ENCODE measurements around the gene HMGCLL1.

HMGCLL1 gene

DNA sequence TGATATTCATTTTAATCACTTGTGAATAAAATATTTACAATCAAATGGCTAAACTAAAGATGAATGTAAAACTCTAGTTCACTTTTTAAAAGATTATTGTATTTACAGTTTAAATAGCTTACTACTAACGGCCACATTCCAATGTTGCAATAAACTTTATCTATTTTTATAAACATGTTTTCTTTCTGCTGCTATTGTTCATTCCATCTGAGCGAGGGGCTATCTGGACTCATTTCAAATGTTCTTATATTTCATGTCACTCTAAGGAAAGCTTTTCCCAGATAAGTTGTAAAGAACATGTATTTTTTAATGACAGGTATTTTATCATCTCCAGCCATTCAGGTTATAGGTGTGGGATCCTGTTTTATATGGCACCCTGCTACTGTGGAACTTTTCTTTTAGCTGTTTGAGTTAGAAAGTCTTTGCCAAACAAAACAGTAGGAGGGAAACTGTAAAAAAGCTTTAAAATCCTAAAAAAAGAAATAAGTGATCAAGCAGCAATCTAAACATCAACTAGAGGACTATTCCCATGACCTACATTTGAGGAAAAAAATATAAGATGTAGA lies 42.5 kb downstream of the HMGCLL1 start:
- DNase-seq (ENCODE audit: low read depth in 4 of 4, low spot score in 1 of 4) = no peak

DNA sequence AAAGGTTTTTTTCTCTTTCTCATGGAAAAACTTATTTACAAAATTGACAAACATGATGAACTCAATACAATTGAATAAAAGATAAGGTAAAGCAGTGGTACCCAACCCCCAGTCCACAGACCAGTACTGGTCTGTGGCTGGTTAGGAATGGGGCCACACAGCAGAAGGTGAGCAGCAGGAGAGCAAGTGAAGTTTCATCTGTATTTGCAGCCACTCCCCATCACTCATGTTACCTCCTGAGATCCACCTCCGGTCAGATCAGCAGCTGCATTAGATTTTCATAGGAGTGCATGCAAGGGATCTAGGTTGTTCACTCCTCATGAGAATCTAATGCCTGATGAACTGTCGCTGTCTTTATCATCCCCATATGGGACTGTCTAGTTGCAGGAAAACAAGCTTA lies 47.5 kb downstream of the HMGCLL1 start:
- DNase-seq (ENCODE audit: low read depth in 4 of 4, low spot score in 1 of 4) = no peak

DNA sequence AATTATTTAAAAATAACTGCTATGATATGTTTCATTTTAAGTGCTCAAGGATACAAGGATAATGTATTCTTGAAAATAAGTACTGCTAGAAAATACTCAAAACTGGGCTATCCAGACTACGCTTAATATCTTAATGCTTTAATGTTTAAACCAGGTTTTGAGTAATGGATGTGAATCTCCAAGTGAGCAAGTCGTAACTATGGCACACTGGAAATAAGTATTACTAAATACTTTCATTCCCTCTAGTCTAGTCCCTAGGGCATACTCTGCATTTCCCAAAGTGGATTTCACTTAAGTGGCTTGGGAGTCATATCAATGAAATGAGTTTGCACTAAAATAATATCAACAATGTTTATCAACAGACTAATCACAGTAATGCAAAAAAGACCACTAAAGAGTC lies 48.1 kb downstream of the HMGCLL1 start:
- DNase-seq (ENCODE audit: low read depth in 4 of 4, low spot score in 1 of 4) = no peak

DNA sequence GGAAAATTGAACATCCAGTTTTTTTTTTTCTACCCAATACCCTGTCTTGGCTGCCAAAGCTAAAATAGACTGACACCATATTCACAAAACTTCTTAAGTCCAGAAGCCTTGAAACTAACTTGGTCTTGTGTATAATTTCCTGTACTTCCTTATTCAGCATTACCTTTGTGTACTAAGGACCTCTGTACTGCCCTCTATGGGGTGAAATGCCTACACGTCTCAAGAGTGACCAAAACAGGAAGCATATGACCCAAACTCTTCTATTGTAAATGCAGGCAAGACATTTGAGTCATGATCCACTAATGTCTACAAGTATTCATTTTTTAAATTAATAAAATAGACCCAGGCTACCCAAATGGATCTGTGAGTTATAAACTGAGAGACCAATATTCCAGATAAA lies 50.4 kb downstream of the HMGCLL1 start:
- no peak for DNase-seq (ENCODE audit: low read depth in 4 of 4, low spot score in 1 of 4)

DNA sequence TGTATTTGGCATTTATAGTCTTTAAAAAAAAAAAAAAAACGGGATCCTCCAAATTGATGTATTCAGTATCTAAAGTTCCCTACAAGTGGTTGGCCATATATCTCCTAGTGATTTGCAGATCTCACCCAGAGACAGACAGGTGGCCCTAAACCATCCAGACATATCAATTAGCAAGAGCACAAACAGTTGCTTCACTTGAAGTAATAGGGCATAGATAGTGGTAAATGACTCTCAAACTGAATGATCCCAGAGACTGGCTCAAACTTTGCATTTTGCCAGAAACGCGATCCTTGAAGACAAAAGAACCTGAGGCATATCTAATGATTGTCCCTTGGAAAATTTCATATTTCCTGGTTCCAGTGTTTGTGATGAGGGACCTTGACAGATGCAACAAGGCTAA lies 54.6 kb downstream of the HMGCLL1 start:
- no peak for DNase-seq (ENCODE audit: low read depth in 4 of 4, low spot score in 1 of 4)

DNA sequence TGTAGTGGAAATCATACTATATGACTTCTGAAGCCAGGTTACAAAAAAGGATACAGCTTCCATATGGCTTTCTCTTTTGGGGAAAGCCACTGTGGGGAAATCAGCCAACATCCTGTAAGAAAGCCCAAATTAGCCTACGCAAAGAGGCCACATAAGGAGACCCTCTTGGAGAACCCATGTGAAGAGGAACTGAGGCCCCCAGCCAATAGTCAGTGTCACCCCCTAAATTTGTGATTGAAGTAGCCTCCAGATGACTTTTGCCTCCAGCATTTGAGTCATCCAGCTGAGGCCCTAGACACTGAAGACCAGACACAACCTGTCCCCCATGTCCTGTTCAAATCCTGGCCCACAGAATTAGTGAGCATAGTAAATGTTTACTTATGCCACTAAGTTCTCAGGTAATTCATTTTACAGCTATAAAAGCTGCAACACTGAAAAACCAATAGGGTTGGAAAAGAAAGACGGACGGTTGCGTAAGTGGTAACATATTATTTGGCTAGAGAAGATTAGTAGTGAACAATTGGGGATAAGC lies 60.4 kb downstream of the HMGCLL1 start:
- DNase-seq (ENCODE audit: low read depth in 4 of 4, low spot score in 1 of 4) = no peak

DNA sequence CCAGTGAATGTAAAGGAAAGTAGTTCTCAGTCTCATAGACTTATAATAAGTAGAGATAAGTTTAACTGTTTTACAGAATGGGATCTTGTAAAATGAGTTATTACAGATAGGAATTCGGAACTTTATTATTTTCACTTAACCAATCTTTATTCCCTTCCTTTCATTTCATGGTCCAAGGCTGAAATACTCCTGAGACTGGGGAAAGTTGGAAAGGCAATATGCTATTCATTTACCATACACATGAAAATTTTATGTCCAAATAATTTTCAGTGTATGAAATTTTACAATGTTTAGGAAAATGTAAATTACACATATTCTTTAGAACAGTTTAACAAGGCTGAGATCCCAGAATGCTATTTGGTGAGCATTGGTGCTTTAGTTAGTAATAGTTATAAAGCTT lies 62.3 kb downstream of the HMGCLL1 start:
- DNase-seq (ENCODE audit: low read depth in 4 of 4, low spot score in 1 of 4) = no peak

DNA sequence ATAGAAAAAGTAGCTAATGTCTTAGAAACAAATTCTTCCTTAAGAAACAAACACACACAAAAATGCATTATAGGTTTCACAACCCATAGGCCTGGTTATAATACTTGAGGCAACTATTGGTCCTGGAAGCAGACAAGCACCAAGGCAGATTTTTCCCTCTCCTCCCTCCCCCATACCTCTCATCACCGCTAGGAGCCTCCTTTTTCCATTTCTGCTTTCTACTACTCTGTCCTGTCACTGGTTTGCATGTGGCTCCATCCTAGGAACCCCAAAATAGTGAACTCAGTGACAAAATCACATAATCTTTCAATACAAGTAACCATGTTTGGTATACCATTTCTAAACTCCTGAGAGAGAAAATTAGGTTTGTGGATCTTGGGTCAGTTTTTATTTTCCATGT lies 66.1 kb downstream of the HMGCLL1 start:
- DNase-seq (ENCODE audit: low read depth in 4 of 4, low spot score in 1 of 4) = no peak

DNA sequence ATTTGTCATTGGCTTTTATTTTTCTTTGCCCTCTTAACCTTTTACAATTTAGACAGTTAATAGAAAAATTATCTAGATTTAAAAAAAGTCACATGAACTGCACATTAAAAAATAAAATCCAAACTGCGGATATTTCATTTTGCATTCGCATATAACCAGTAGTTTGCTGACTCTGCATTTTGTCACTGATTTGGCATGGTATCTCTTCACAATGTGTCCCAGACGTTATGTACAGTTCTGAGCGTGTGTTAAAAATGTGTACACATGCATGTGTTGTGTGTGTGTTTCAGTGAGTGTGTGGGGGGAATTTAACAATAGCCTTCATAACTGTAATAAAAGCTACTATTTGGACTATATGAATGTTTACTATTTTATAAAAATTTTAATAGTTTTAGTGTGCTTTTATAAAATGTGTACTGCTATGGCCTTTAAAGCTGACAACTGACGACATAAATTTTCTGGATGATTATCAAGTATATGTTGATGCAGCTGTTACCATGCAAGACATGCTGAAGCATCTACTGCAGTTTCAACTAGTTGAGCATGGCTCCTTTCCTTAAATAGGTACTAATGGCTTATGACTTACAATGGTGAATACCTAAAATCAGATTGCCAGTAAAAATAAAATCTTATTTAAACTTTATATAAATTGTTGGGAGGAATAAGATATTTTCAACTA lies 67.7 kb downstream of the HMGCLL1 start:
- no peak for DNase-seq (ENCODE audit: low read depth in 4 of 4, low spot score in 1 of 4)

DNA sequence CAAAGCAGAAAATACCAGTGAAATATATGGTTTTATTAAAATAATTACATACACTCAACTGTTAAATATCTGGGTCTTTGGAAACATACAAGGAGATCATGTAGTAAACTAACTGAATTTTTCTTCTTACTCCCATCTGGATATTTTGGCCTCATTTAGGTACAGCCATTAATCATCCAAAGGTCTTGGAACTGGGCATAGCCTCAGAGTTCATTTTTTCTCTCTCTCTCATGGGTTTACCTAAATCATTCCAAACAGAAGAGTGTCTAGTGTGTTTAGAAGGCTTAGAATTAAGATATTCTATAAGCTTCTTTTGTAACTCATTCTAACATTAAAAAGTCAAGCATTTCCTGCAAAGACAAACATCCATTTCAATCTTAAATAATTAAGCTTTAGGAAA lies 79.4 kb downstream of the HMGCLL1 start:
- no peak for DNase-seq (ENCODE audit: low read depth in 4 of 4, low spot score in 1 of 4)

DNA sequence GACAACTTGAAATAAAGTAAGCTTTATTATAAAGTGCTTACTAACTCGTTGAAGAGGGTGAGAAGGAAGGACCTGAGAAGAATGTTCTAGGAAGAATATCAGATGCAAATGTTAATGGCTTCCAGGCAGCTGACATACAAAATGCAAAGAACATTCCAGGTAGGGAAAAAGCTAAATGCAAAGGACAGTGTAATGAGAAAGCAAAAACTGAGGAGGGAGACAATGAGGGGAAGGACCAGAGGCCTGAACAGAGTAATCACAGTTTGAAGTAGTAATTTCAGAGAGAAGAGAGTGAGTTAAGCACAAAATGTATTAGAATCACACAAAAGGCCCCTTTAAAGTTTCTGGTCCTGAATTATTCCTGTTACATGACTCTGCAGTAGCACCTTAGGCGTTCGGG lies 81.3 kb downstream of the HMGCLL1 start:
- DNase-seq (ENCODE audit: low read depth in 4 of 4, low spot score in 1 of 4) = no peak

DNA sequence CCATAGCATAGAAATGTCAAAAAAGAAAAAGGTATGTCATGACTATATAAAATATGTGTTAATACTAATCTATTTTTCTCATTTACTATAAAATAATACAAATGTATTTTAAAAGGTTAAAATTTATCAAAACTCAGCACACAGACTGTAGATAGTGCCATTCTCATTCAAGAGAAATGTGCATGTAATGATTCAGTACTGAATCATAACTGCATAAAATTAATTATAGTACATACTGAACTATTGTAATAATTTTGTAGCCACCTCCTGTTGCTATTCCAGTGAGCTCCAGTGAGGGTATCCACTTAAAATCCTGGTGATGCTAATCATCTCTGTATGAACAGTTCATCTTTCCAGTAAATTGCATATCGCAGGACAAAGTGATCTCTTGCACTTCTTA lies 82.8 kb downstream of the HMGCLL1 start:
- DNase-seq (ENCODE audit: low read depth in 4 of 4, low spot score in 1 of 4) = no peak

DNA sequence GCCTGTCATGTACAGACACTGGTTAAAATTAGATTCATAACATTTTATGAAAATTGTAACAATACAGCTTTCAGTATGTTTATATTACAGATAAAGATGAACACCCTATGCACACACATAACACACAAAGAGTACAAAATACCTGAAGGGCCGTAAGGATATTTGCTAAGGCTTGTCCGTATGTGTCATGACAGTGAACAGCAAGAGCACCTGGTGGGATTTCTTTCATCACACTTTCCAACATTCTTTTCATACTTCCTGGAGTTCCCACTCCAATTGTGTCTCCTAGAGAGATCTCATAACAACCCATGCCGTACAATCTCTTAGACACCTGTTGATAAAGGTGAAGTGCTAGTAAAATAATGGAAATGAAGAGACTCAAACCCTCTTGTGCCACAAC lies 83.7 kb downstream of the HMGCLL1 start:
- no peak for DNase-seq (ENCODE audit: low read depth in 4 of 4, low spot score in 1 of 4)

DNA sequence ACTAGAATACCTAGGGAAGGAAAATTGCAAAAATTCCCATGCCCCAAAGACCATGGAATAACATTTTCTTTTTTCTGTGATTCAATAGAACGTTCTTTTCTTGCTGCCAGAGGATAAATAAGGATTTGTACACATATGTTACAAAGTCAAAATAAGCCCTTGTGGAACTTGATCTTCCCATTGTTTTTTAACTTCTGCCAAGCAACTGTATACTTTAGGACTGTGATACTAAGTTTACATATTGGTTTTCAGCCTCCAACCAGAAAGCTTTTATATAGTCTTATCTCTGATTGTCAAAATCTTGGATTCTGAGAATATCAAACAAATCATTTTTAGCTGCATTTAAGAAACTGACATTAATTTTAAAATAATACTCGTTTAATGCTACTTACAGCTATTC lies 84.6 kb downstream of the HMGCLL1 start:
- DNase-seq (ENCODE audit: low read depth in 4 of 4, low spot score in 1 of 4) = no peak

DNA sequence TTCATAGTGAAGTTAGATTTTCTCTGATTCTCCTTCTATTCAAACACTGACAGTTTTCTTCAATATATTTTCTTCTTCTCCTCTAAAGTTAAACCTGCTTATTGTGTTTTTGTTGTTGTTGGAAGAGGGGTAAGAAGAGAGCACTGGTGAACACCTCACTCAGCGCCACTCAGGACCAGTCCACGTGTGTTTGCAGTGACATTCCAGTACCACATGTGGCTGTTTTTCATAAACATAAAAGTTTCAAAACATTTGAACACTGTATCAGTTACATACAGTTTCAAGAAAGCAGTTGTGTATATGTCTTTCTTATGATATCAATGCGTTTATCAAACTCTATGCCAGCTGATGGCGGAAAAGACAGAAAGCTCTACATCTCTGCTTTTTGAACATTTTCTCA lies 86.7 kb downstream of the HMGCLL1 start:
- no peak for DNase-seq (ENCODE audit: low read depth in 4 of 4, low spot score in 1 of 4)

DNA sequence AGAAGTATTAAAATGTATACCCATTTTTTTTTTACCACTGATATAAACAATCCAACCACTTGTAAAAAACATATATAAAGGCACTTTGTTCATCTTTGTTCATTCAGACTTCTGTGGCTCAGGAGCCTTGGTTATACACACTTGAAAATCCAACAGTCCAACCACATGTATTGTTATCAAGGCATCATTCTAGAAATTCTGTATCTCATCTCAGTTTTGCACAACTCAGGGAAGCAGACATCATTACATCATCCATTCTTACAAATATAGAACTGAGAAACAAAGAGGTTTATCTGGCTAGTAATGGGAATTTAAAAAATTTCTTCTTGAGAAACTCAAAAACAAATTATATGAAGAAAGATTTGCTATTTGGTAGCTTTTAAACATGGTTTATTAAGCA lies 88.1 kb downstream of the HMGCLL1 start:
- DNase-seq (ENCODE audit: low read depth in 4 of 4, low spot score in 1 of 4) = no peak

DNA sequence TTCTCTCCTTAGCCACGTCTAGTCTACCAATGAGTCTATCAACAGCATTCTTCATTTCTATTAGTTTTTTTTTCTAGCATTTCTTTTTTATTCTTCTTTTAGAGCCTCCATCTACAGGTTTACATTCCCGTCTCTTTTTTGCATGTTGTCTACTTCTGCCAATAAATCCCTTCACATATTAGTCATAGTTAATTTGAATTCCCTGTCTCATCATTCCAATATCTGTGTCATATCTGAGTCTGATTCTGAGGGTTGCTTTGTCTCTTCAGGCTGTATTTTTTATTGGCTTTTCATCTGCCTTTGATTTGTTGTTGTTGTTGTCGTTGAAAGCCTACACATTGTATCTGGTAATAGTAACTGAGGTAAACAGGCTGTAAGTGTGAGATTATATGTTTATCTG lies 104.6 kb downstream of the HMGCLL1 start:
- no peak for DNase-seq (ENCODE audit: low read depth in 4 of 4, low spot score in 1 of 4)

DNA sequence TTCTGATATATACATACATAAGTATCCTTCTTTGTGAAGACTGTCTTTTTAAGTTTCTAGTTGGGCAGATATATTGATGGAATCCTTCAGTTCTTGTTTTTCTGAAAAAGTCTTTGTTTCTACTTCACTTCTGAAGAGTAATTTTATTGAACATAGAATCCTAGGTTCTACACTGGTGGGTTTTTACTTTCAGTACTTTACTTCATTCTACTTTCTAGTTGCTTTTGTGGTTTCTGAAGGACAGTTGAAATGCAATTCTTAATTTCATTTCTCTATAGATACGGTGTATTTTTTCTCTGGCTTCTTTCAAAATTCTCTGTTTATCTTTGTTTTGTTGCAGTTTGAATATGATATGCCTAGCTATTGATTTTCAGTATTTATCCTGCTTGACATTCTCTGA lies 105.3 kb downstream of the HMGCLL1 start:
- DNase-seq (ENCODE audit: low read depth in 4 of 4, low spot score in 1 of 4) = no peak

DNA sequence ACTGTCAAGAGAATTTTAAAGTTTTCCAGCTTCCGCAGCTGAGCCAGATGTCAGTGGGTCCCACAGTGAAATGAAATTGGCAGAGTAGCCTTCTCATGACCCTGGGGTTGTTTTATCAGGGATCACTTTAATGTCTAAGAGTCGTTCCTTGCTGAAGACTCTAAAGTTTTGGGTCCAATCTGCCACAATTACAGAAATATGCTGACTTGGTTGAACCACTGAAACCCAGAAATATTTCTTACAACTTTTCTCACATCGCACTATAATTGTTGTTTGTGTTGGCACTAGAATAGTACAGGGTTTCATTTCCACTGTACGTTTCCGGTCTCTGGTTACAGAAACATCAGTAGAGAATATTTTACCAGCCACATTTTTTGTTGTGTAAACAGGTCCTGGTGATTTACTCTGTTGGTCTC lies 109.0 kb downstream of the HMGCLL1 start:
- DNase-seq (ENCODE audit: low read depth in 4 of 4, low spot score in 1 of 4) = no peak

DNA sequence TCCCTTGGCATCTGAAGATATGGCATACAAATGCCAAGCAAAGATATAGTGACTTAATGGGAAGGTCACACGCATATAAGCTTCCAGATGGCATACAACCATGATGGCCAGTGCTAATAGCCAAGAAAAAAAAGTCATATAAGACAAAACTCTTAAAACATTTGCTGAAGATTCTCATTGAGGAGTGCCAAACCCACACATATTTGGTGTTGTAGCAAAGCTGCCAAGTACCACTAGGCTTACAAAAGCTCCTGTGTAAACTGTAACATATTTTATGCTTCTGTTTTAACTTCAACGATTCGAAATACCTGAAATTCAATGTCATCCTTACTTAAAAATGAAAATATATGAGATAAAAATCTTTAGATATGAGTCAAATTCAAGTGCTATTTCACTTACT lies 123.0 kb downstream of the HMGCLL1 start:
- DNase-seq (ENCODE audit: low read depth in 4 of 4, low spot score in 1 of 4) = no peak

DNA sequence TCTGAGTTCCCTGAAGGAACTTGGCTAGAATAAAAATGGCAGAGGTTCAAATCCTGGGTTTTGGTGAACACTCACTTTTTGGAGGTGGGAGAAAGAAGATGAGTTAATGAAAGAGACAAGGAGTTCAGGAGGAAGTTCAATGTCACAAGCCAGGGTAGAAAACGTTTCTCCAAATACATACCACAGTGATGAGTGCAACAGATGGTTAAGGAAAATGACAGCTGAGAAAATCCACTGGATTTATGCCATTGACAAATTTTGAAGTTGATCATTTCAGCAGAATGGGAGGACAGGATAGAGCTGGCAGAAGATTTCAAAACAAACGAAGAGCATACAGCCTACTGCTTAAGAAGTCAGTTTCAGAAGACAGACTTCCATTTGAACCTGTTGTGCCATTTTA lies 129.0 kb downstream of the HMGCLL1 start:
- DNase-seq (ENCODE audit: low read depth in 4 of 4, low spot score in 1 of 4) = no peak

DNA sequence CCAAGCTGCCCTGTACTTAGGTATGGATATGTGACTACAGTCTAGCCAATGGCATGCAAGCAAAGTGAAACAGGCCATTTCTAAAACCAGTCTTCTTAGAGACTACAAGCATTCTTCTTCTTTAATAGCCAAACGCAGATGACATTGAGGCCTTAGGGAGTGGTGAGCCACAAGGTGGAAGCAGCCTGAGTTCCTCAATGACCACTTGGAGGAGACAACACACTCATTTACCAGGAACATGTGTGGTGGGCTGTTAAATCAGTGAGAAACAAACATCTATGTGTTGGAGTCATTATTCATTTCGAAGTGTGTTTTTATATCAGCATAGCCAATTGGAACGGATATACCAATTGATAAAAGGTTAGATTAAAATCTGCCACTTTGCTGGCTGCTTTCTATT lies 129.8 kb downstream of the HMGCLL1 start:
- no peak for DNase-seq (ENCODE audit: low read depth in 4 of 4, low spot score in 1 of 4)

DNA sequence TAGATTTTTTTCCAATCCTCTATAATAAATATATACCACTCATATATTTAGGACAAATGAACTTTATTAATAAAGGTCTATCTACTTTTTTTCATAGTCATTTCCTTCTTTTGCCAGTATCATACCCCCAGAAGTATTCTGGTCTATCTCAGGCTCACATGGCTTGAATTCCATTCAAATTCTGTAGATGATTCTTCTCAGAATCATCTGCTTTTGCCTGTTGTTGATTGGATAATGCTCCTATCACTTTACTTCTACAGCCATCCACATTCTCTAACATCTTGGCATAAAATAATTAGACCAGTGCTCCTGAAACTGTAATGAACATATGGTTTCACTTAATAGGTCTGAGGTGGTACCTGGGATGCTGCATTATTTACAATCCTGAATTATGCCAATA lies 130.5 kb downstream of the HMGCLL1 start:
- no peak for DNase-seq (ENCODE audit: low read depth in 4 of 4, low spot score in 1 of 4)

All from stimulated activated CD4-positive, alpha-beta T cell treated with anti-CD3 and anti-CD28 coated beads, Interleukin-1b, Interleukin-23, amount 100 ng/mL, for 24 hours (primary cell).